NB4 (cell line): ENCODE measurements around the gene PCSK4.

Source experiments
- DNase-seq: peaks from one replicate; pipeline ENCODE4 v3.0.0; 2010; ENCODE audit warnings: low read depth
- H3K4me3 ChIP-seq: one replicate; pipeline ENCODE4 v1.5.1; 2011; ENCODE audit warnings: mild to moderate bottlenecking, low read depth, low read length, moderate library complexity
- MYC ChIP-seq: IDR thresholded peaks from 2 replicates; pipeline ENCODE4 v1.6.1; 2011; ENCODE audit warnings: low read depth, low read length
- POLR2A ChIP-seq: IDR thresholded peaks from 2 replicates; pipeline ENCODE4 v1.6.1; 2011; ENCODE audit warnings: mild to moderate bottlenecking; ENCODE audit not compliant: insufficient read length; ENCODE audit errors: extremely low read depth
- TF ChIP-seq, protein P1 (sequence below): IDR thresholded peaks from 2 replicates; pipeline ENCODE4 v1.6.1; 2011; ENCODE audit warnings: low read depth, low read length
- TF ChIP-seq, protein P2 (sequence below): IDR thresholded peaks from one replicate; pipeline ENCODE4 v1.5.1; 2012; ENCODE audit warnings: low read depth, low read length

Gene PCSK4

DNA sequence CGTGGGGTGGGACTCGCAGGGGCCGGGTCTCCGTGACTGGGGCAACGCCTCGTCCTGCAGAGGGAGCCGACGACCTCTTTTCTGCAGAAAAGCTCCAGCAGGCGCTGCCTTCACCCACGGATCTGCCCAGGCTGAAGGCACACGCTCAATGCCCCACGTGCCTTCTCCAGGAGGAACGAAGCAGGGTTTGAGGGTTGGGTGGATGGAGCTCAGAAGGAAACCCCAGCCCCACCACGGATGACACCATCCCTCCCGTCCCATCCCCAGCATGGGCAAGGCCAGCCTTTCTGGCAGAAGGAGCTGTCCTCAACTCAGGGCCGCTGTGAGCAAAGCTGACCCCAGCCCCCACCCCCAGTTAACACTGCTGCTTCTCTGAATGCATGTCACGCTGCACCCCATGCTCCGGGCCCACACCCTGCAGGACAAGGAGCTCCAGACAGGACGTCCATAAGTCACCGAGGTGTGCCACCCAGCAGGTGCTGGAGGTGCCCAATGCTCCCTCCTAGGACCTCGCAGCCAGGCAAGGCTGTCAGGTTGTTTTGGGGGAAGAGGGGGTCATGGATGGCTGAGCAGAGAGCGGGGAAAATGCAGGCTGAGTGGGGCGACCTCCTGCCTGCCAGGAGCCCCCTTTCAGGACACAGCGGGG, 18.5 kb downstream of the PCSK4 start:
- DNase-seq: no peak

DNA sequence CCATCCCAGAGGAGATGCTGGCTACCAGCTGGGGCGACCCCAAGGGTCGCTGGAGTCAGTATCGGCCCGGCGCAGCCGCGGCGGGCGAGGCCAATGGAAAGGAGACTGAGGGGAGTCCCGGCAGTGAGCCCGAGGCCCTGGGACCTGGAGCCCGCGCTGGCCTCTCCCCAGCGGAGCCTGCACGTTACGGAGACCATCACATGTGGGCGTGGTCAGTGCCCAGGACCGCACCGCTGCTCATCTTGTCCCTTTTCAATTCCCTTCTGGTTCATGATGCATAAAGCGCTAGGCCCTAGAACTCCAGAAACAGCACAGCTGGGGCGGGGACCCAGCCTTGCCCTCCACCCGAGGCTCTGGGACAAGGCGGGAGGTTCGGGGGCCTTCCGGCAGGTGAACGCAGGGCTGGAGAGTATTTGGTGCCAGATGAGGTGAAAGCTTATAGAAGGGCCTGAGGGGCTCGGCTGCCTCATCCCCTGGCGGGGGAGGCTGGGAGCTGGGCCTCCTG, 19.1 kb downstream of the PCSK4 start:
- DNase-seq: no peak
- H3K4me3 ChIP-seq: no peak overlapping the region
- TF ChIP-seq, protein P1, sequence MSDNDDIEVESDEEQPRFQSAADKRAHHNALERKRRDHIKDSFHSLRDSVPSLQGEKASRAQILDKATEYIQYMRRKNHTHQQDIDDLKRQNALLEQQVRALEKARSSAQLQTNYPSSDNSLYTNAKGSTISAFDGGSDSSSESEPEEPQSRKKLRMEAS: no peak
- TF ChIP-seq, protein P2, sequence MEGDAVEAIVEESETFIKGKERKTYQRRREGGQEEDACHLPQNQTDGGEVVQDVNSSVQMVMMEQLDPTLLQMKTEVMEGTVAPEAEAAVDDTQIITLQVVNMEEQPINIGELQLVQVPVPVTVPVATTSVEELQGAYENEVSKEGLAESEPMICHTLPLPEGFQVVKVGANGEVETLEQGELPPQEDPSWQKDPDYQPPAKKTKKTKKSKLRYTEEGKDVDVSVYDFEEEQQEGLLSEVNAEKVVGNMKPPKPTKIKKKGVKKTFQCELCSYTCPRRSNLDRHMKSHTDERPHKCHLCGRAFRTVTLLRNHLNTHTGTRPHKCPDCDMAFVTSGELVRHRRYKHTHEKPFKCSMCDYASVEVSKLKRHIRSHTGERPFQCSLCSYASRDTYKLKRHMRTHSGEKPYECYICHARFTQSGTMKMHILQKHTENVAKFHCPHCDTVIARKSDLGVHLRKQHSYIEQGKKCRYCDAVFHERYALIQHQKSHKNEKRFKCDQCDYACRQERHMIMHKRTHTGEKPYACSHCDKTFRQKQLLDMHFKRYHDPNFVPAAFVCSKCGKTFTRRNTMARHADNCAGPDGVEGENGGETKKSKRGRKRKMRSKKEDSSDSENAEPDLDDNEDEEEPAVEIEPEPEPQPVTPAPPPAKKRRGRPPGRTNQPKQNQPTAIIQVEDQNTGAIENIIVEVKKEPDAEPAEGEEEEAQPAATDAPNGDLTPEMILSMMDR: no peak
- no peak for TF ChIP-seq MYC
- TF ChIP-seq POLR2A: no peak

More for the DNA sequence above, 18.5 kb downstream of the PCSK4 start:
- TF ChIP-seq, protein P2: peak; percentile 6
- TF ChIP-seq, protein P1: no peak
- H3K4me3 ChIP-seq: no peak overlapping the region

DNA sequence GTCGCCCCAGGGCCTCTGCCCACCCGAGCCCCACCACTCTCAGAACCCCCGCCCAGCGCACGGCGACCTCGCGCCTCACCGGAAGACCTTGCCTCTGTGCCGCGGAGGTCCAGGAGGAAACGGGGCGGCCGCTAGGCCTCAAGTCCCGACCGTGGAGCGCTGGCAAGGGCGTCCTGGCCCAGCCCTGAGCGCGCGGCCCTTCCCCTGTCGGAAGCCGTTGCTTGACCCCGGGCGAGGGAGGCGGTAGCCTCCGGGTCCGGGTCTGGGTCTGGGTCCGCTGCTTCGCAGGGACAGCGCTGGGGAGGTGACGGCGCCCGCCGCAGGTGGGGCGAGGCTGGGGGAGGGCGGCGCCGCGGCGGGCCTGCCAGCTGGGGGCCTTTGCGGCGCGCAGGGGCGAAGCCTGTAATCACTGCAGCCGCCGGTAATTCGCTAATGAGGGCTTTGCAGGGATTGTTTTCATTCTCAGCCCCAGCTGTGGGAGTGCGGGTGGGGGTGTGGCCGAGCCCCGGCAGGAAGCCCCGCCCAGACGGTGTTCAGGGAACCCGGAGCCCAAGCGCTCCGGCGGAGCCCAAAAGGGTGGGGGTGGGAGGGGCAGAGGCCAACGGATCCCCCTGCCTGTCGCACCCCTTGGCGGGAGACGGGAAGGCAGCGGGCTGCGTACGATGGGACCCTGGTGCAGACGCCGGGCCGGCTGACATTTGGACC, 19.7 kb downstream of the PCSK4 start:
- DNase-seq: no peak
- H3K4me3 ChIP-seq: no peak overlapping the region
- TF ChIP-seq MYC: no peak
- TF ChIP-seq, protein P2: no peak
- TF ChIP-seq POLR2A: no peak
- TF ChIP-seq, protein P1: no peak

DNA sequence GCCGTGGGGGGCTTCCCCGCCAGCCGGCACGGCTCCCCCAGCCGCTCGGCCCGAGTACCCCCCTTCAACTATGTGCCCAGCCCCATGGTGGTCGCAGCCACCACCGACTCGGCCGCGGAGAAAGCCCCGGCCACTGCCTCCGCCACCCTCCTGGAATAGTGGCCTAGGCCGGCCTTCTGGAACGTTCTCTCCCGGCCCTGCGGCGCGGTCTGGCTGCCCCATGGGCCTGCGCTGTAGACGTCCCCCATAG, 20.2 kb downstream of the PCSK4 start:
- H3K4me3 ChIP-seq: no peak overlapping the region
- TF ChIP-seq POLR2A: no peak
- TF ChIP-seq, protein P2: no peak
- no peak for TF ChIP-seq MYC
- TF ChIP-seq, protein P1: no peak
- DNase-seq: no peak

DNA sequence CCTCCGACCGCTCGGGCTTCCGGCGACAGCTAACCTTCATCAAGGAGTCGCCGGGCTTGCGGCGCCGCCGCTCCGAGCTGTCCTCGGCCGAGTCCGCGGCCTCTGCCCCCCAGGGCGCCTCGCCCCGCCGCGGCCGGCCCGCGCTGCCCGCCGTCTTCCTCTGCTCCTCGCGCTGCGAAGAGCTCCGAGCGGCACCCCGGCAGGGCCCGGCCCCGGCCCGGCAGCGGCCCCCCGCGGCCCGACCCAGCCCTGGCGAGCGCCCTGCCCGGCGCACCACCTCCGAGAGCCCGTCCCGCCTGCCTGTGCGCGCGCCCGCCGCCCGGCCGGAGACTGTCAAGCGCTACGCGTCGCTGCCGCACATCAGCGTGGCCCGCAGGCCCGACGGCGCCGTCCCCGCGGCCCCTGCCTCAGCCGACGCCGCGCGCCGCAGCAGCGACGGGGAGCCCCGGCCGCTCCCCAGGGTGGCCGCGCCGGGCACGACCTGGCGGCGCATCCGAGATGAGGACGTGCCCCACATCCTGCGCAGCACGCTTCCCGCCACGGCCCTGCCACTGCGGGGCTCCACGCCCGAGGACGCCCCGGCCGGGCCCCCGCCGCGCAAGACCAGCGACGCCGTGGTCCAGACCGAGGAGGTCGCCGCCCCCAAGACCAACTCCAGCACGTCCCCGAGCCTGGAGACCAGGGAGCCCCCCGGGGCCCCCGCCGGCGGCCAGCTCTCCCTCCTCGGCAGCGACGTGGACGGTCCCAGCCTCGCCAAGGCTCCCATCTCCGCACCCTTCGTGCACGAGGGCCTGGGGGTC, 20.7 kb downstream of the PCSK4 start:
- DNase-seq: no peak
- H3K4me3 ChIP-seq: no peak overlapping the region
- TF ChIP-seq, protein P1: no peak
- no peak for TF ChIP-seq MYC
- no peak for TF ChIP-seq POLR2A
- TF ChIP-seq, protein P2: no peak
